Stimulated activated CD8-positive, alpha-beta memory T cell treated with anti-CD3 and anti-CD28 coated beads, Interleukin-4, amount 100 ng/mL, for 4 hours (primary cell): ENCODE measurements around the gene FHIT.

Experiments used
- DNase-seq, 2 donors: peaks; one replicate each; pipeline ENCODE4 v3.0.0-alpha.2; 2020; ENCODE audit warnings: low read depth in 2 of 2, low spot score in 1 of 2

The FHIT gene

GRCh38 chr3:59793976-59794375 is 1457.3 kb downstream of the FHIT start:
- DNase-seq: no peak

GRCh38 chr3:59791774-59792308 is 1459.4 kb downstream of the FHIT start:
- no peak for DNase-seq

- no peak for DNase-seq
Measured at GRCh38 chr3:59790241-59790640, 1461.0 kb downstream of the FHIT start.

- no peak for DNase-seq
Measured at GRCh38 chr3:59788801-59789200, 1462.5 kb downstream of the FHIT start.

GRCh38 chr3:59788133-59788532 is 1463.1 kb downstream of the FHIT start:
- DNase-seq: no peak

- DNase-seq: no peak
Measured at GRCh38 chr3:59786374-59786773, 1464.9 kb downstream of the FHIT start.

- DNase-seq: no peak
Measured at GRCh38 chr3:59784164-59784563, 1467.1 kb downstream of the FHIT start.

GRCh38 chr3:59783468-59783988 is 1467.7 kb downstream of the FHIT start:
- DNase-seq: no peak

- no peak for DNase-seq
Measured at GRCh38 chr3:59782664-59783063, 1468.6 kb downstream of the FHIT start.

GRCh38 chr3:59780209-59780608 is 1471.0 kb downstream of the FHIT start:
- no peak for DNase-seq

- no peak for DNase-seq
Measured at GRCh38 chr3:59779260-59779659, 1472.0 kb downstream of the FHIT start.

- no peak for DNase-seq
Measured at GRCh38 chr3:59777667-59778077, 1473.6 kb downstream of the FHIT start.

- no peak for DNase-seq
Measured at GRCh38 chr3:59777066-59777465, 1474.2 kb downstream of the FHIT start.

- DNase-seq: no peak
Measured at GRCh38 chr3:59775761-59776325, 1475.4 kb downstream of the FHIT start.

- DNase-seq: no peak
Measured at GRCh38 chr3:59775106-59775505, 1476.1 kb downstream of the FHIT start.

- no peak for DNase-seq
Measured at GRCh38 chr3:59774634-59775033, 1476.6 kb downstream of the FHIT start.

GRCh38 chr3:59774000-59774399 is 1477.3 kb downstream of the FHIT start:
- DNase-seq: no peak

GRCh38 chr3:59772416-59773408 is 1478.5 kb downstream of the FHIT start:
- DNase-seq: peak in 1 of 2 donors; percentile 21

- DNase-seq: no peak
Measured at GRCh38 chr3:59771768-59772181, 1479.5 kb downstream of the FHIT start.

GRCh38 chr3:59769127-59769750 is 1482.0 kb downstream of the FHIT start:
- DNase-seq: no peak

- DNase-seq: no peak
Measured at GRCh38 chr3:59766200-59766872, 1484.9 kb downstream of the FHIT start.
